ENCODE measurements around the gene ANKS3. TPM values are rescaled to one million over a fixed set of nuclear protein-coding genes. Genes with fewer than 3 reads are reported as not detected.

The ANKS3 gene
- total RNA-seq, 1 experiment from 2014 or later, result 26.6 TPM

GRCh38 chr16:4760221-4760910 lies 26.3 kb upstream of the ANKS3 start:
- ChIA-PET POLR2A (no interaction called here), CTCF (no interaction called here)
- Histone ChIP-seq H3K27ac (ENCODE audit: low read length) (no peak overlapping the region), H3K36me3 (ENCODE audit: control insufficient read depth, insufficient read depth, low read length) (peaks cover 2% of the 10 kb centered on the region; the same call in 1 of the 2 replicates), H3K4me1 (ENCODE audit: control insufficient read depth, insufficient read depth, low read length) (no peaks in the 10 kb centered on the region), H3K9me3 (ENCODE audit: control insufficient read depth, insufficient read depth, low read depth, low read length) (no peaks in the 10 kb centered on the region), H3K4me3 (ENCODE audit: low read depth in 2 of 2, low read length in 2 of 2) (no peak overlapping the region), H3K27me3 (ENCODE audit: control insufficient read depth, insufficient read depth, low read length) (no peaks in the 10 kb centered on the region)
- no peak for ATAC-seq
- in situ Hi-C loops (cut with HindIII; ENCODE audit: low pct_unique_long_range_greater_than_20kb, low sequenced_read_pairs), result no loop called here
- no TSS peak for BruUV-seq (replicated peaks)
- TF ChIP-seq POLR2AphosphoS5 (IDR thresholded peaks at IDR 0.05; ENCODE audit: low read depth, low read length) (no peak), CTCF (IDR thresholded peaks at IDR 0.05) (no peak), SIN3A (IDR thresholded peaks at IDR 0.05; ENCODE audit: borderline replicate concordance, insufficient read depth, low read depth, low read length) (no peak), REST (IDR thresholded peaks at IDR 0.05; ENCODE audit: insufficient read depth in 1 of 2, low read depth in 2 of 2, low read length in 1 of 2) (no peak), TCF7L2 (IDR thresholded peaks at IDR 0.05; ENCODE audit: low read depth, low read length) (no peak)
- intact Hi-C loops (cut with micrococcal nuclease; ENCODE audit: unreplicated experiment), result no loop called here
- DNase-seq (ENCODE audit: low read depth, low spot score), result no peak

GRCh38 chr16:4755687-4756086 lies 21.6 kb upstream of the ANKS3 start:
- DNase-seq (ENCODE audit: low read depth, low spot score) (no peak), ATAC-seq (no peak)
- no TSS peak for BruUV-seq (replicated peaks)
- Histone ChIP-seq H3K27me3 (ENCODE audit: control insufficient read depth, insufficient read depth, low read length) (no peaks in the 10 kb centered on the region), H3K36me3 (ENCODE audit: control insufficient read depth, insufficient read depth, low read length) (no peaks in the 10 kb centered on the region), H3K4me3 (ENCODE audit: low read depth in 2 of 2, low read length in 2 of 2) (no peak overlapping the region), H3K27ac (ENCODE audit: low read length) (no peak overlapping the region), H3K9me3 (ENCODE audit: control insufficient read depth, insufficient read depth, low read depth, low read length) (no peaks in the 10 kb centered on the region), H3K4me1 (ENCODE audit: control insufficient read depth, insufficient read depth, low read length) (no peaks in the 10 kb centered on the region)
- ChIA-PET CTCF (interaction anchor here (0.6 kb wide), 1 partner anchor 17 kb away, joined by 4 read pairs; no protein-coding TSS in a partner anchor), POLR2A (no interaction called here)
- in situ Hi-C loops (cut with HindIII; ENCODE audit: low pct_unique_long_range_greater_than_20kb, low sequenced_read_pairs) (no loop called here), intact Hi-C loops (cut with micrococcal nuclease; ENCODE audit: unreplicated experiment) (no loop called here)
- TF ChIP-seq SIN3A (IDR thresholded peaks at IDR 0.05; ENCODE audit: borderline replicate concordance, insufficient read depth, low read depth, low read length) (no peak), TCF7L2 (IDR thresholded peaks at IDR 0.05; ENCODE audit: low read depth, low read length) (no peak), POLR2AphosphoS5 (IDR thresholded peaks at IDR 0.05; ENCODE audit: low read depth, low read length) (no peak), REST (IDR thresholded peaks at IDR 0.05; ENCODE audit: insufficient read depth in 1 of 2, low read depth in 2 of 2, low read length in 1 of 2) (no peak), CTCF (IDR thresholded peaks at IDR 0.05) (no peak)

Data from Panc1 (cell line).